PFSK-1 (cell line): ENCODE data around the gene PRKN.

Experiments used
- POLR2AphosphoS5 ChIP-seq: IDR thresholded peaks from 2 replicates; pipeline ENCODE4 v1.6.1; 2012; ENCODE audit warnings: low read depth, mild to moderate bottlenecking, control low read depth, low read length, moderate library complexity
- SIN3A ChIP-seq: IDR thresholded peaks from 2 replicates; pipeline ENCODE4 v1.6.1; 2012; ENCODE audit warnings: mild to moderate bottlenecking, low read length, moderate library complexity, borderline replicate concordance; ENCODE audit not compliant: insufficient read depth

DNA sequence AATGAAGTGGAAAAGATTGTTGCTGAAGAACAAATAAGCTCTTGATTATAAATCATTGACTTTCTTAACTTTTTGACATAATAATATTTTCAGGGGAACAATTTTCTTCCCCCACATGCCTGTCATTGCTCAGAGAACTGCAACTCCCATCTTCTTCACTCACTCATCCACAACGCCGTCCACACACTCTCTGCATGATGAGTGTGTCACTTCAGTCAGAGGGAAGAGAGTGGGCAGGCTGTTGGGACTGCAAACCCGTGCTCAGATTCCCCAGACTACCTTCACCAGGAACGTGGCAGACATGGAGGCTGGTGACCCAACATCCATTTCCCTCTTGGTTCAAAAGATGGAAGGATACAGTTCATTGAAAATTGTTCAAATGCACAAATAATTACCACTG, 650.8 kb downstream of the PRKN start:
- TF ChIP-seq SIN3A (no peak), POLR2AphosphoS5 (no peak)
